HG02973 (cell line): ENCODE measurements around the gene RAB28.

Source experiments
- ATAC-seq: cut with Tn5 transposase; IDR thresholded peaks from one replicate; pipeline ENCODE4 v1.9.1; 2021; ENCODE audit warnings: moderate library complexity; ENCODE audit not compliant: unreplicated experiment

The RAB28 gene

GRCh38 chr4:13484122-13484748 lies at the start of gene RAB28:
Gene RAB28 (minus strand): TSS chr4:13484340.
- ATAC-seq, result peak; percentile 95

GRCh38 chr4:13531625-13531998 lies 47.5 kb upstream of the RAB28 start:
- no peak for ATAC-seq

GRCh38 chr4:13530823-13531624 lies 46.9 kb upstream of the RAB28 start:
- ATAC-seq, result no peak

- ATAC-seq, result no peak
Measured at GRCh38 chr4:13529128-13529919, 45.2 kb upstream of the RAB28 start.

- ATAC-seq, result no peak
Measured at GRCh38 chr4:13528821-13529127, 44.6 kb upstream of the RAB28 start.

- ATAC-seq, result peak; percentile 65
Measured at GRCh38 chr4:13527981-13528820, 44.1 kb upstream of the RAB28 start.

GRCh38 chr4:13527192-13527980 lies 43.2 kb upstream of the RAB28 start:
- no peak for ATAC-seq

- no peak for ATAC-seq
Measured at GRCh38 chr4:13526658-13527057, 42.5 kb upstream of the RAB28 start.

- no peak for ATAC-seq
Measured at GRCh38 chr4:13525606-13526281, 41.6 kb upstream of the RAB28 start.

- ATAC-seq, result no peak
Measured at GRCh38 chr4:13524504-13525243, 40.5 kb upstream of the RAB28 start.

GRCh38 chr4:13523591-13524503 lies 39.7 kb upstream of the RAB28 start:
- ATAC-seq, result no peak

- ATAC-seq, result no peak
Measured at GRCh38 chr4:13523105-13523477, 39.0 kb upstream of the RAB28 start.

- no peak for ATAC-seq
Measured at GRCh38 chr4:13522282-13523104, 38.4 kb upstream of the RAB28 start.

GRCh38 chr4:13521047-13521446 lies 36.9 kb upstream of the RAB28 start:
- ATAC-seq, result no peak

GRCh38 chr4:13516315-13516860 lies 32.2 kb upstream of the RAB28 start:
- ATAC-seq, result no peak

GRCh38 chr4:13515268-13515667 lies 31.1 kb upstream of the RAB28 start:
- ATAC-seq, result no peak

GRCh38 chr4:13514722-13515121 lies 30.6 kb upstream of the RAB28 start:
- no peak for ATAC-seq
